ENCODE results near the gene ING5. TPM values are rescaled to one million over a fixed set of nuclear protein-coding genes. Genes with fewer than 3 reads are reported as not detected.

Gene ING5
- total and polyA plus RNA-seq, 2 donors (not counting 3 experiments of a cell fraction or from before 2014, with no cell fraction given): 24.5 to 33.4 TPM

DNA sequence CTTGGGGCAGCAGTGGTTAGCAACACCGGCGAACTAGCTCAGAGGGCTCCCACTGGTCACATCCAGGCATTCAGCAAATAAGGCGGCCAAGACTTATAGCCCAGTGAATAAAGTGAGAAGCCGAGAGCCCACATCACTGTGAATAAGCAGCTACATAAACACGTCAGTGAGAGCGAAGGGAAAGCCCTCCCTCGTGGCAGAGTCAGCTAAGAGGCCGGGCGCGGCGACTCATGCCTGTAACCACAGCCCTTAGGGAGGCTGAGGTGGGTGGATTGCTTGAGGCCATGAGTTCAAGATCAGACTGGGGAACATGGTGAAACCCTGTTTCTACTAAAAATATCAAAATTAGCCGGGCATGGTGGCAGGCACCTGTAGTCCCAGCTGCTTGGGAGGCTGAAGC is 37.8 kb downstream of the ING5 start:
- DNase-seq (ENCODE audit: low read depth, low spot score): no peak
- FAIRE-seq: no peak
- no peaks in the 10 kb centered on the region for H3K27me3 ChIP-seq (ENCODE audit: control insufficient read depth in 2 of 2, insufficient read depth in 2 of 2, low read length in 2 of 2)
- no TSS peak for BruUV-seq (replicated peaks)
- ChIA-PET POLR2A (no interaction called here), CTCF (interaction anchor here (1.1 to 1.2 kb wide), 3 partner anchors 25 to 139 kb away, joined by 3 read pairs; no protein-coding TSS in a partner anchor)
- peaks cover 10% of the 10 kb centered on the region for H3K4me1 ChIP-seq (ENCODE audit: control insufficient read depth, extremely low read depth, insufficient read depth, low read length)
- intact Hi-C loops (cut with micrococcal nuclease): loop anchor here (5.0 kb wide), 1 partner anchor 382 kb away; the partner anchor contains the start of gene FARP2
- H3K4me3 ChIP-seq (replicated peaks in 1 of 3; ENCODE audit: insufficient read depth in 1 of 3, low read depth in 1 of 3, low read length in 3 of 3): no peak overlapping the region
- H3K9me1 ChIP-seq (replicated peaks; ENCODE audit: control insufficient read depth, extremely low read depth, insufficient read depth, low read length): no peaks in the 10 kb centered on the region
- H3K9me3 ChIP-seq (replicated peaks; ENCODE audit: control insufficient read depth, insufficient read depth, low read length): no peaks in the 10 kb centered on the region
- no peak overlapping the region for H3K27ac ChIP-seq (ENCODE audit: insufficient read depth, low read depth, low read length)
- peaks cover 2 to 12% of the 10 kb centered on the region in 2 experiments for H3K36me3 ChIP-seq (ENCODE audit: control insufficient read depth in 2 of 2, extremely low read depth in 1 of 2, insufficient read depth in 2 of 2, low read length in 2 of 2)
- no peak overlapping the region for H3K9ac ChIP-seq (replicated peaks; ENCODE audit: extremely low read depth, insufficient read depth, low read length)
- dilution Hi-C loops (cut with MboI; ENCODE audit: extremely low pct_ligation_motif_present, low sequenced_read_pairs): no loop called here
- TF ChIP-seq JUN (IDR thresholded peaks at IDR 0.05; ENCODE audit: borderline replicate concordance, insufficient read depth, insufficient read length, low read depth): no peak
- TF ChIP-seq GATA2 (IDR thresholded peaks at IDR 0.05; ENCODE audit: insufficient read depth, insufficient read length, low read depth, low read length): no peak
- TF ChIP-seq, protein P1, sequence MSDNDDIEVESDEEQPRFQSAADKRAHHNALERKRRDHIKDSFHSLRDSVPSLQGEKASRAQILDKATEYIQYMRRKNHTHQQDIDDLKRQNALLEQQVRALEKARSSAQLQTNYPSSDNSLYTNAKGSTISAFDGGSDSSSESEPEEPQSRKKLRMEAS (IDR thresholded peaks at IDR 0.05; ENCODE audit: insufficient read depth, insufficient read length): no peak
- no peak for TF ChIP-seq FOS (IDR thresholded peaks at IDR 0.05; ENCODE audit: borderline replicate concordance, insufficient read depth, low read length)
- no peak for TF ChIP-seq EZH2 (IDR thresholded peaks at IDR 0.05; ENCODE audit: borderline replicate concordance, low read depth, low read length, severe bottlenecking)
- no peak for TF ChIP-seq MYC (IDR thresholded peaks at IDR 0.05; ENCODE audit: low read depth, low read length)
- TF ChIP-seq POLR2AphosphoS5 (IDR thresholded peaks at IDR 0.05; ENCODE audit: insufficient read depth, low read depth, low read length): no peak
- TF ChIP-seq, protein P2, sequence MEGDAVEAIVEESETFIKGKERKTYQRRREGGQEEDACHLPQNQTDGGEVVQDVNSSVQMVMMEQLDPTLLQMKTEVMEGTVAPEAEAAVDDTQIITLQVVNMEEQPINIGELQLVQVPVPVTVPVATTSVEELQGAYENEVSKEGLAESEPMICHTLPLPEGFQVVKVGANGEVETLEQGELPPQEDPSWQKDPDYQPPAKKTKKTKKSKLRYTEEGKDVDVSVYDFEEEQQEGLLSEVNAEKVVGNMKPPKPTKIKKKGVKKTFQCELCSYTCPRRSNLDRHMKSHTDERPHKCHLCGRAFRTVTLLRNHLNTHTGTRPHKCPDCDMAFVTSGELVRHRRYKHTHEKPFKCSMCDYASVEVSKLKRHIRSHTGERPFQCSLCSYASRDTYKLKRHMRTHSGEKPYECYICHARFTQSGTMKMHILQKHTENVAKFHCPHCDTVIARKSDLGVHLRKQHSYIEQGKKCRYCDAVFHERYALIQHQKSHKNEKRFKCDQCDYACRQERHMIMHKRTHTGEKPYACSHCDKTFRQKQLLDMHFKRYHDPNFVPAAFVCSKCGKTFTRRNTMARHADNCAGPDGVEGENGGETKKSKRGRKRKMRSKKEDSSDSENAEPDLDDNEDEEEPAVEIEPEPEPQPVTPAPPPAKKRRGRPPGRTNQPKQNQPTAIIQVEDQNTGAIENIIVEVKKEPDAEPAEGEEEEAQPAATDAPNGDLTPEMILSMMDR (IDR thresholded peaks at IDR 0.05; ENCODE audit: extremely low read depth in 1 of 2, insufficient read depth in 1 of 2, low read depth in 1 of 2, low read length in 2 of 2): no peak
- TF ChIP-seq POLR2A (IDR thresholded peaks at IDR 0.05; ENCODE audit: low read depth, low read length): no peak
- H2AFZ ChIP-seq (ENCODE audit: low read depth, low read length): no peak overlapping the region
- H4K20me1 ChIP-seq (replicated peaks; ENCODE audit: control insufficient read depth, extremely low read depth, insufficient read depth, low read length): no peaks in the 10 kb centered on the region
- H3K4me2 ChIP-seq (ENCODE audit: insufficient read depth, low read length): no peak overlapping the region
- no peaks in the 10 kb centered on the region for H3K79me2 ChIP-seq (ENCODE audit: control insufficient read depth, insufficient read depth, low read length)

Measured in endothelial cell of umbilical vein (primary cell).